ENCODE data around the gene PHLPP1.

Gene PHLPP1

GRCh38 chr18:62865498-62865897 is 150.2 kb downstream of the PHLPP1 start:
- no peak overlapping the region for H3K27ac ChIP-seq
- TF ChIP-seq ZFX (IDR thresholded peaks at IDR 0.05; ENCODE audit: borderline replicate concordance) (no peak), CTCF (IDR thresholded peaks at IDR 0.05) (no peak)

- TF ChIP-seq ZFX (IDR thresholded peaks at IDR 0.05; ENCODE audit: borderline replicate concordance) (no peak), CTCF (IDR thresholded peaks at IDR 0.05) (no peak)
- no peak overlapping the region for H3K27ac ChIP-seq
These were observed 152.2 kb downstream of the PHLPP1 start for GRCh38 chr18:62867534-62867933.

- TF ChIP-seq ZFX (IDR thresholded peaks at IDR 0.05; ENCODE audit: borderline replicate concordance) (no peak), CTCF (IDR thresholded peaks at IDR 0.05) (no peak)
These were observed 153.3 kb downstream of the PHLPP1 start for GRCh38 chr18:62868645-62869044.

GRCh38 chr18:62870643-62871042 is 155.3 kb downstream of the PHLPP1 start:
- TF ChIP-seq ZFX (IDR thresholded peaks at IDR 0.05; ENCODE audit: borderline replicate concordance) = no peak
- no peak for TF ChIP-seq CTCF (IDR thresholded peaks at IDR 0.05)
- no peak overlapping the region for H3K27ac ChIP-seq

More at GRCh38 chr18:62868645-62869044, 153.3 kb downstream of the PHLPP1 start:
- no peak overlapping the region for H3K27ac ChIP-seq

GRCh38 chr18:62875323-62875722 is 160.0 kb downstream of the PHLPP1 start:
- no peak overlapping the region for H3K27ac ChIP-seq
- TF ChIP-seq CTCF (IDR thresholded peaks at IDR 0.05) (no peak), ZFX (IDR thresholded peaks at IDR 0.05; ENCODE audit: borderline replicate concordance) (no peak)

- H3K27ac ChIP-seq = no peak overlapping the region
- TF ChIP-seq ZFX (IDR thresholded peaks at IDR 0.05; ENCODE audit: borderline replicate concordance) = no peak
- TF ChIP-seq CTCF (IDR thresholded peaks at IDR 0.05) = no peak
These were observed 160.8 kb downstream of the PHLPP1 start for GRCh38 chr18:62876111-62876510.

GRCh38 chr18:62876828-62877227 is 161.5 kb downstream of the PHLPP1 start:
- H3K27ac ChIP-seq = no peak overlapping the region
- no peak for TF ChIP-seq ZFX (IDR thresholded peaks at IDR 0.05; ENCODE audit: borderline replicate concordance)
- TF ChIP-seq CTCF (IDR thresholded peaks at IDR 0.05) = no peak

All from 22Rv1 (cell line).